KOPT-K1 (cell line): ENCODE data around the gene HTRA2.

Experiments used
- H3K27ac ChIP-seq: fragments of 200-600 bp; sonication (generic); 2 replicates; pipeline ENCODE4 v1.5.1; 2016; ENCODE audit warnings: antibody characterized with exemption, mild to moderate bottlenecking, low read depth, low read length; ENCODE audit not compliant: poor library complexity, severe bottlenecking
- H3K36me3 ChIP-seq: fragments of 200-600 bp; sonication (generic); 2 replicates; pipeline ENCODE4 v1.5.1; 2017; ENCODE audit warnings: antibody characterized with exemption, mild to moderate bottlenecking, low read length, moderate library complexity; ENCODE audit not compliant: insufficient read depth
- H3K9me3 ChIP-seq: fragments of 200-600 bp; sonication (generic); 2 replicates; pipeline ENCODE4 v1.5.1; 2017; ENCODE audit warnings: antibody characterized with exemption, low read length, mild to moderate bottlenecking; ENCODE audit not compliant: insufficient read depth, poor library complexity, severe bottlenecking

The HTRA2 gene

GRCh38 chr2:74538881-74539339 lies 9.2 kb downstream of the HTRA2 start:
- Histone ChIP-seq H3K36me3 (peaks cover 3% of the 10 kb centered on the region; the same call in 1 of the 2 replicates), H3K9me3 (no peaks in the 10 kb centered on the region), H3K27ac (no peak overlapping the region)

- Histone ChIP-seq H3K9me3 (no peaks in the 10 kb centered on the region), H3K27ac (no peak overlapping the region), H3K36me3 (no peaks in the 10 kb centered on the region)
Measured at GRCh38 chr2:74540291-74540690, 10.6 kb downstream of the HTRA2 start.

- Histone ChIP-seq H3K36me3 (no peaks in the 10 kb centered on the region), H3K9me3 (no peaks in the 10 kb centered on the region), H3K27ac (no peak overlapping the region)
Measured at GRCh38 chr2:74542978-74543377, 13.2 kb downstream of the HTRA2 start.

GRCh38 chr2:74544634-74545033 lies 14.9 kb downstream of the HTRA2 start:
- no peaks in the 10 kb centered on the region for H3K36me3 ChIP-seq
- H3K9me3 ChIP-seq: no peaks in the 10 kb centered on the region
- no peak overlapping the region for H3K27ac ChIP-seq

- Histone ChIP-seq H3K9me3 (no peaks in the 10 kb centered on the region), H3K27ac (no peak overlapping the region), H3K36me3 (no peaks in the 10 kb centered on the region)
Measured at GRCh38 chr2:74546004-74546403, 16.3 kb downstream of the HTRA2 start.

- H3K36me3 ChIP-seq: no peaks in the 10 kb centered on the region
- no peak overlapping the region for H3K27ac ChIP-seq
- H3K9me3 ChIP-seq: no peaks in the 10 kb centered on the region
Measured at GRCh38 chr2:74548285-74548899, 18.7 kb downstream of the HTRA2 start.

- H3K36me3 ChIP-seq: no peaks in the 10 kb centered on the region
- H3K27ac ChIP-seq: no peak overlapping the region
- no peaks in the 10 kb centered on the region for H3K9me3 ChIP-seq
Measured at GRCh38 chr2:74548900-74549826, 19.4 kb downstream of the HTRA2 start.

GRCh38 chr2:74550231-74550630 lies 20.5 kb downstream of the HTRA2 start:
- Histone ChIP-seq H3K36me3 (no peaks in the 10 kb centered on the region), H3K27ac (no peak overlapping the region), H3K9me3 (no peaks in the 10 kb centered on the region)

GRCh38 chr2:74551530-74551929 lies 21.8 kb downstream of the HTRA2 start:
- H3K27ac ChIP-seq: no peak overlapping the region
- no peaks in the 10 kb centered on the region for H3K9me3 ChIP-seq
- no peaks in the 10 kb centered on the region for H3K36me3 ChIP-seq

- H3K27ac ChIP-seq: no peak overlapping the region
- no peaks in the 10 kb centered on the region for H3K36me3 ChIP-seq
- no peaks in the 10 kb centered on the region for H3K9me3 ChIP-seq
Measured at GRCh38 chr2:74551942-74552913, 22.5 kb downstream of the HTRA2 start.

GRCh38 chr2:74552914-74553811 lies 23.4 kb downstream of the HTRA2 start:
- Histone ChIP-seq H3K9me3 (no peaks in the 10 kb centered on the region), H3K27ac (no peak overlapping the region), H3K36me3 (no peaks in the 10 kb centered on the region)

- Histone ChIP-seq H3K9me3 (no peaks in the 10 kb centered on the region), H3K36me3 (no peaks in the 10 kb centered on the region), H3K27ac (peak within 1 kb of the TSS; percentile 54)
Measured at GRCh38 chr2:74553892-74554819, 24.4 kb downstream of the HTRA2 start, which contains the start of the genes DOK1 and LOXL3. TSS of gene DOK1 (plus strand) at chr2:74554720. CDS start at chr2:74554755, 35 bp downstream. TSS of gene LOXL3 (minus strand) at chr2:74553942. CDS start at chr2:74552634, 1,308 bp downstream.
